ENCODE measurements around the gene DSC1.
"Not testable (repeated sequence)": the region's sequence is repeated elsewhere in the genome, so short reads cannot be mapped to it uniquely, and the experiment has no call there.

The DSC1 gene, protein sequence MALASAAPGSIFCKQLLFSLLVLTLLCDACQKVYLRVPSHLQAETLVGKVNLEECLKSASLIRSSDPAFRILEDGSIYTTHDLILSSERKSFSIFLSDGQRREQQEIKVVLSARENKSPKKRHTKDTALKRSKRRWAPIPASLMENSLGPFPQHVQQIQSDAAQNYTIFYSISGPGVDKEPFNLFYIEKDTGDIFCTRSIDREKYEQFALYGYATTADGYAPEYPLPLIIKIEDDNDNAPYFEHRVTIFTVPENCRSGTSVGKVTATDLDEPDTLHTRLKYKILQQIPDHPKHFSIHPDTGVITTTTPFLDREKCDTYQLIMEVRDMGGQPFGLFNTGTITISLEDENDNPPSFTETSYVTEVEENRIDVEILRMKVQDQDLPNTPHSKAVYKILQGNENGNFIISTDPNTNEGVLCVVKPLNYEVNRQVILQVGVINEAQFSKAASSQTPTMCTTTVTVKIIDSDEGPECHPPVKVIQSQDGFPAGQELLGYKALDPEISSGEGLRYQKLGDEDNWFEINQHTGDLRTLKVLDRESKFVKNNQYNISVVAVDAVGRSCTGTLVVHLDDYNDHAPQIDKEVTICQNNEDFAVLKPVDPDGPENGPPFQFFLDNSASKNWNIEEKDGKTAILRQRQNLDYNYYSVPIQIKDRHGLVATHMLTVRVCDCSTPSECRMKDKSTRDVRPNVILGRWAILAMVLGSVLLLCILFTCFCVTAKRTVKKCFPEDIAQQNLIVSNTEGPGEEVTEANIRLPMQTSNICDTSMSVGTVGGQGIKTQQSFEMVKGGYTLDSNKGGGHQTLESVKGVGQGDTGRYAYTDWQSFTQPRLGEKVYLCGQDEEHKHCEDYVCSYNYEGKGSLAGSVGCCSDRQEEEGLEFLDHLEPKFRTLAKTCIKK

DNA sequence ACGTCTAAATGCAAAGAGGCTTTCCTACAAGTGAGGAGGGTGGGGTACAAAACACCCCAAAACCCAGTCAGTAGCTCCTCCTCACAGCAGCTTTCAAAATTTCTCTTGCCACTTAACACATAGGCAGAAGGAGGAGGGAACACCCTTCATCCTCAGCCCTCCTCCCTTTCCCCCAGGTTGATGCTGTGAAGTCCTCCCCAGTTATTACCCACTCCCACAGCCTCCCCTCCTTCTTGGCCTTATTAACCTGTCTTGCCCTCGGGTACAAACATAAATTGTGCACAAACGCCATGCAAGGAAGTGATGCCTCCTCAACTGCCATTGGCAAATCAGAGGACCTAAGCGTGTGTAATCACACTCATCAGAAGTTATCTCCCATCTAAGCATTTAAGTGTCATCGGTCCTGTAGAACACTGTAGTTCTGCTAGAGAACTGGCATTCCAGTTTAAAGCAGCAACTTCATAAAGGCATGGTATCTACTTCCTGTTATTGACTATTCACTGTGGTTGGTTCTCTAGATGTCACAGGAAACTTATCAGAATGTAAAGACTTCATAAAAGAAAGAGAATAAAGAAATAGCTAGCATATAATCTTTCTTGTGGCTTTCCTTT lies at the start of gene DSC1:
TSS of gene DSC1 (minus strand) at position 32 of the 611 bp plus-strand sequence. CDS start 262 bp downstream, outside the sequence.
- no peak for DNase-seq

DNA sequence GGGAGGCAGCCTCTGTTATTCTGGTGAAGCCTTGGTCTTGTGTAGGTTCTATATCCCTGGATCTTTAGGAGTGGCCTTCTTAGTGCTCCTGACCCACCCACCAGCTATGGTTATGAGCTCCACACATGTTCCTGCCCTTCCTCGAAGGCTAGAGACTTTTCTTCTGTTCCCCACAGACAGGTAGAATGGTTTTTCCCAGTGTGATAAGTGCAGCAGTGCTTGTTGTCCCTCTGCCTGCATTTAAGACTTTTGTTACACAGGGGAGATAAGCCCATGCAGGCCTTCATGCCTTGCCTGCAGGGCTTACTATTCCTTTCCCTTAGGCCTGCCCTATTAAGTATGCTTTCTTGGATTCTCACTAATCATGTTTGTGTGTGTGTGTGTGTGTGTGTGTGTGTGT lies 48.4 kb upstream of the DSC1 start:
- no peak for DNase-seq

DNA sequence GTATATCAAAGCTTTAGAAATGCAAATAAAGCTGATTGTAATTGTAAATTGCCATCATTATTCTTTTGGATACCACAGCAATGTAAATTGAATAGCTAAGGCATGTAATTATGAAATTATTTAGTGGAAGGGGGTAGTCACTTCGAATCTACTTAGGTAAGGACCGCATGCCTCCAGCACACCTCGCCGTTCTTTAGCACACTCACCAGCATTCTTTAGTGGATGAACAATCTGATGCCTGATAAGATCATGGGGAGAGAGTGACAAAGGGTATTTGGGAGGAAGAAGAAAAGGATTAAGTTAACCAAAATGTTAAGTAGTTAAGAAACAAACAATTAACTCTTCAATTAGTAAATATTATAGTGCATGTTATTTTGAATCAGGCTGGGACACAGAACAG lies 46.4 kb upstream of the DSC1 start:
- no peak for DNase-seq

DNA sequence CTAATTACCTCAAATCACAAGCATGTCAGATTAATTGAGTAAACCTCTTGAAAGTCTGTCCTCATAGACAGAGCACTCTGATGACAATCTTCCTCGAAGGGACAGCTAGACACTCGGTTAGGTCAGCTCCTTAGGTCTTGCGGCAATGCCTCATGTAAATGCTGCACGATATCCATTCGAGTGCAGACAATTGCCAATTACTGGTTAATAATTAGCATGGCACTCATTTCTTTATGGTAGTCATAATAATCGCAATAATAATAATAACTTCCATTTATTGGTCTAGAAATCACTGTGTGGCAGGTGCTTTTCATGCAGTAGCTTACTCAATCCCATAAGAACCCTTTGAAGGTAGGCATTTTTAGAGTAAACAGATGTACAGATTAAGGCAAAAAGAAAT lies 44.7 kb upstream of the DSC1 start:
- DNase-seq, result no peak

DNA sequence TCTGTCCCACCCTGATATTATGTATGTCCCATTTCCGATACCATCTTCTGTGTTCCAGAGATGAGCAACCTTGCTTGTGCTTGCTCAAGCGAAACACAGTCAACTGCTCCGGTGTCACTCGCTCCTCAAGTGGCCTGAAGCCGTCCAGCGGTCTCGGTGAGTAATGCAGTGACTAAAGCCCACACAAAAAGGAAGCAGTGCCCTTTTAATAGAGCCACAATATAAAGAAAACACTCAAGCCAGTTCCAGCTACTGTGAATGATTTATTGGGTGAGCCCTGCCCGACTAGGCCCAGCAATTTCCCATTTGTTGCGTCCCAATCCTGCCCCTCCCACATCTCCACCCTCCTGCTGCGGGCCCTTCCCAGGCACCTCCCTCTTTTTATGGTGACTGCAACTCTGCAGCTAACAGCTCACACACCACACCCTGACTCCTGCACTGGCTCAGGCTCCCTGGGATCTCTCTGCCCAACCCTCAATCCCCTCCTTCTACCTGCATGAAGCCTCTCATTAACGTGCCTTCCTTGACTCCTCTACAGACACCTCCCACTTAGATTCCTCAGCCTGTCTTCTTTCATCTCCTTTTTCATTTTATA lies 44.2 kb upstream of the DSC1 start:
- DNase-seq, result no peak

DNA sequence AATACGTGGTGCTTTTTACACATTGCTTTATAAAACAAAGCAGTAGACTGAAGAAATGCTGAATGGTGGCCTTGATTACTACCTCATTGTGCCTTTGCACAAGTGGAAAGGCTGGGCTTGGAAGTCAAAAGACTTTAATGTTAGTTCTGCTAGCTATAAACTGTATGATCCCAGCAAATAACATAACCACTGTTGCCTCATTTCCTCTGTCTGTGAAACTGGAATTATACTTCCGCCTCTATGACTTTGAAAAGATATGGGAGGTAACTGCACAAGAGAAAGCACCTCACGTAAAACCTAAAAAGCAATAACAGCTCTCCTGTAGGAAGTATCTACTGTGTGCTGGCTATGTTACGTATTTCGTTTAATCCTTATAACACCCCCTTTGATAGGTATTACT lies 43.4 kb upstream of the DSC1 start:
- DNase-seq, result no peak

DNA sequence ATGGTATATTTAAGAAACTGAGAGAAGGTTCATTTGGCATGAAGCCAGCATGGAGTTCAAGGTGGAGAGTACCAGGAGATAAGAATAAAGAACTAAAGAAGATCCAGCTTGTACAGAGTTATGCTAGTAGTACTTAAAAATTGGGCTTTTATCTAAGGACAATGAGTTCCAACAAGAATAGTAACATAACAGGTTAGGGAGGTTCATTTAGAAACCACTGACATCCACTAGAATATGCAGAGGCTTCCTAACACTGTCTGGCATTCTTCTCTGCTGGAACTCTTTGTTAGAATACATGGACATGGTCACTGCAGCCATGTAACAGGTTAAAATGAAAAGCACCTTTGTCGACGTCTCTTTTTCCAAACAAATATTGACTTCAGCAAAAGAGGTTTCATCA lies 42.6 kb upstream of the DSC1 start:
- DNase-seq, result no peak

DNA sequence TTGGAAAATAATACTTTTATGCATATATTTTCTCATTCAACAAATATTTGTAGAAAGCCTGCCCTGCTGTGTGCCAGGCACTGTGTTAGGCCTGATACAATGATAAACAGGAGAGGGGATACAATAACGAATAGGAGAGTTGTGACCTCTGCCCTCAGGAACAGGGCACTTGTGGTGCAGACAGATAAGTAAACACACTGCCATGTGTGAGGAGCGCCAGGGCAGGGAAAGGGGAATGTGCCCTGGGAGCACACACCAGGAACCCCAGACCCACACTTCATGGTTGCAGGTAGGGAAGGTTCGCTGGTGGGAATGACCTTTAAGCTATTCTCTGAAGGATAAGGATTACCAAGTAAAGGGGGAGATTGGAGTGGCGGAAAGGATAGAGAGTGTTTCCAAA lies 42.2 kb upstream of the DSC1 start:
- no peak for DNase-seq

DNA sequence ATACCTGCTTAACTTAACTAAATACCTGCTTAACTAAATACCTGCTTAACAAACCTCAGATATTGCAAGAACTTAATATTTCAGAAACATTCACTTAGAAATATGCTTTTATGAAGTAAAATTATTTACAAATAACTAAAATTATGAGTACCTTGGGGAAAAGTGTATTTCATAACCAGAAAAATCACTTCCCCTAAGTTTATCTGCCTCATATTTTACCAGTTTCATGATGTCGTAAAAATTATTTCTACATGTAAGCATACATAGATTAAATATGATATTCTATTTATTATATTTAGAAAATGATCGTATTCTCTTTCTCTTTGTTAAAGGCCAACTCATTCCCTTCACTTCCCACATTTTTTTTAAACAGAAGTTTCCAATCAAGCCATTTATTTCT lies 41.5 kb upstream of the DSC1 start:
- no peak for DNase-seq

DNA sequence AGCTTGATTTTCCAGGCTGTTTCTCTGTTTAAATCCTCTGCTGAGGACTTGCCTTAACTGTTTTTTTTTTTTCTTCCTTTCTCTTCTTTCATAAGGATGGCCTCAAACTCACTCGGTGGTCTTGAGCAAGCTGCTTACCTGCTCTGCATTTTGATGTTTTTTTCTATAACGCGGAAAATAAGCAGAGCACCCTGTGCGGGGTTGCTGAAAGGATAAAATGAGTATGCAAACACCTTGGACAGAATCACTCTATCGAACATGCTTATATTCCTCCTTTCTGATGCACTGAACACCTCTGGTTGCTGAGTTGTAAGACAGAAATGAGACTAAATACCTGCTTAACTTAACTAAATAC lies 41.1 kb upstream of the DSC1 start:
- DNase-seq, result no peak

DNA sequence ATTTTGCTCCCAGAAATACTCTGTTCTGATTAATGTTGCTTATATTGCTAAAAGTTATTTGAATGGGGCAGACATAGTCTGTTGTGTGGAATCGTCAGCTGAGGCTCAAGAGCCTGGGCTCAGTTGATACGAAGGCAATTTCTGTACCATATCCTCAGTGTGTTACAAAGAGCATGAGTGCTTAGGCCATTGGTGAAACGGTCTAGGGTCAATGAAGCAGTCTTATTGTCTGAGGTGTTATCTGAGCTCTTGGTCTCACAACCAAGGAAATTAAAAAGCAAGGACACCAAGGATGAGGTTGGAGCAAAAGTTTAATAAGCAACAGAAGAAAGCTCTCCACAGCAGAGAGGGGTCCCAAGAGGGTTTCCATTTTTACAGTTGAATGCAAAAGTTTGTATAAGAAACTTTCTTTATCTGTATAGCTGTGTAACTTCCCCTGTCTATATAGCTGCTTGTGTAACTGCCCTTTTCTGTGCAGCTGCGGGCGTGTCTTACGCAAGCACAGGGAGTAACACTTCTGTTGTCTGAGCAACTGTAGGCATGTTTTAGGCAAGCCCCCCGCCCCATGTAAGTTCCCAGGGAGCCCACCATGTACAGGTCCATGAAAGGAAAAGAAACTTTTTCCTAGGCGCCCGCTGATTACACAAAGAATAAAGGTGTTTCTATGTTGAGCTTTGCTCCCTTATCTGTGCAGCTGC lies 40.6 kb upstream of the DSC1 start:
- no peak for DNase-seq

DNA sequence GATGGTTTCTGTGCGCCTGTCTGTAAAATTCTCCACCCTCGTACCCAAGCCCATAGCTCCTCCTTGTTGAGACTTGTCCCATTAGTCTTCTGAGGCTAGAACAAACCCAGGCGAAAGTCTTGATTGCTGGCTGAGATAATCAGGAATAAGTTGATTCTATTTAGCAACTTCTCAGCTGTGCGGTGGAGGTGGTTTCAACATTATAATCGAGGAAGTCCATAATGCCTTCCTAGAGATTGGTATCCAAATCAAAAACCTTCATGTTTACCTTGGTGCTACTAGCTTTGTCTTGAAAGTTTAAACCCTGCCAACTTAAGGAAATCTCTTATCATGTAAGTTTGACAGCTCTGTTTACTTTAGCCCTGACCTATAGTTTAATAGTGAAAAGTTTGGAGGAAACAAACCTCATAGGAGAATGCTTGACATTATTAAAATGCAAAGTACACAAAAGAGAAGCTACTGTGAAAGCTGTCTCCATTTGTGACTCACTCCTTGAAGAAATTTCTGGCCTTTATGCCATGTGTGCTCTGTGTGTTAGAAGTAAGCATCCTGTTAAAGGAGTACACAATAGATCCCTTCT lies 36.6 kb upstream of the DSC1 start:
- DNase-seq, result no peak

DNA sequence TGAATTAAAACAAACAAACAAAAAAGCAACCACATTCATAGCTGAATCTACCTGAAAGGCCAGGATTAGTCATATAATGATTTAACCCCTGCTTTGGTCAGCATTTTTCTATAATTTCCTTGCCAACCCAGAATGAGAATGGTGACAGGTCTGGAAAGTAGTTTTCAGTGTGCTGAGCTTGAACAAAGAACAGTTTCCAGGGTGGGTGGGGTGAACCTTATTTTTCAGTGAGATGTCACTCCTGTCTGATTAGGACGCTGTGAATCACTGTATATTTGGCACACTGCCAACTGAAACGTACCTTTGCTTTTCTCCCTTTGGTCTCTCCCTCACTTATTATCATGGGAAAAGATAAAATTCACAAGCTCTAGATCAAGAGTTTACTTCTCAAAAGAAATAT lies 35.0 kb upstream of the DSC1 start:
- no peak for DNase-seq

DNA sequence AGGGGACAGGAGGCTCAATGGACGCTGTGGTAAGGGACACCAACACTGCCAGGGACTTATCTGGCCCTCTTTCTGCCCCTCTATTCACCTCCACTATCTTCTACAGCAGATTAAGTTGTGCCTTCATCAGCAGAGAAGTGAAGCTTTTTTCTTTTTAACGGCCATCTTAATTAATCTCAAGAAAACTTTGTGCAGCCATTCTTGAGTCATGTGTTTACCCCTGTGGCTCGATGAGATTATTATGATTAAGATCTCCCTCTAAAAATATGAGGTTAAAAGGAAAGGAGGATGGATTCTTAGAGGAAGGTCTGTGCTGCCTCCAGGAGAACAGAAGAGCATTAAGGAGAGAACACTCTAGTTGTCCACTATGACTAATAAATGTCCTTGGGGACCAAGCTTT lies 32.4 kb upstream of the DSC1 start:
- DNase-seq, result no peak

DNA sequence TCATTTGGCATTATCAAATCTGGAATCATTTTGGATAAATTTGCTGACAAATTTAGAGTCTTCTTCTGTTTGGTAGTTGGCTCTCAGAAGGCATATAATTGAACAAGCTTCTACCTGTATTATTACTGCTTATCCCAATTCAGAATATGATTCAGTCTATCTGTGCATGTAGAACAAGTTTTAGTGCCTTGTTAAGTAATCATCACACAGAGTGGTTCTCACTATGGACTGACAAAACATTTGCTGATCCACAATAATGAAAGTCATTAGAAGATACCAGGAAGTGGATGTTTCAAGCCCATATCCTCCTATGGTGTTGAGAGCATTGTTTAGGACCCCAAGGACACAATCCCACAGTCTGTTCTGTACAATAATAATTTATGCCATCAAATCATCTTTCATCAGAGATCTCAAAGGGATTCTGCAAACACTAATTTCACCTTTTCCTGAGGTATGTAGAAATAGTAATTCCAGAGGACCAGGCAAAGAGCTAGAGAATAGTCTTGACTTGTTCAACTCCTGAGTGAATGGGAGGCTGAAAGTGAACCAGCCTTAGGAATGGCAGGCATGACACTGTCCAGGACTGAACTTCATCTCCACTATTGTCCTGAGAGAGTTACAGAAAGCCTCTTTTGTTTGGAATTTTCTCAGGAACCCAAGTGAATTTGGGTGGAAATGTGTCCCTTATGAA lies 29.6 kb upstream of the DSC1 start:
- no peak for DNase-seq

DNA sequence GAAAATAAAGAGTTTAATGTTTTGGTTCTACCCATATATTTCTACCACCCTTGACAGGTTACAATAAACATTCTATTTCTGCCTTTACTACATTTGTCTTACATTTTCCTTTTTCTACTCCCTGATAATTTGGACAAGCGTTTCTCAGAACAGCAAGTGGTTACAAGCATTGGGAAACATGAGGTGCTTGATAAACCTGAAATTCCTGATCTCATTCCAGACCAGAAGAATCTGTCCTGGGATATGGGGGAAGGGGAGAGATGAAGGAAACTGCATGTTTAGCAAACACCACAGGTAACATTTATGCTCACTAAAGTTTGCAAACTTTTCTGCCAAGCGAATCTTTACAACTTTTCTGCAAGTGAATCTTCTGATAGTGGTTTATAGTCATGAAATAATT lies 28.3 kb upstream of the DSC1 start:
- no peak for DNase-seq

DNA sequence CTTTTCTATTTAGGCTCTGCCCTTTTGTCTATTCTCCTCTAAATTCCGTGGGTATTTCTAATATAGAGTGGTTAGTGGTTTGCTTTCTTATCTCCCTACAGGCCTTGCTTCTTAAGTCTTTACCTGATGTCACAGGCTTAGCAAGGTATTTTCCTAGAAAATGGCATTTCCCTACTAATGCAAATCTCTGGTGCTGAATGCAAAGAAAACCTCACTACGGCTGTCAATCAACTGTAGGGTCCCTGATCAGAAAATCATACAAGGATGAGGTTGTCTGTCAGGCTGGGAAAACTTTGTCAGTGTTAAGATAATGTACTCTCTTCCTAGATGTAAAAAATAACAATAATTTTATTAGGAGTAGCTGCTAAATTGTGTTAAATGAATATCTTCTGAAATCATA lies 27.1 kb upstream of the DSC1 start:
- DNase-seq, result no peak

DNA sequence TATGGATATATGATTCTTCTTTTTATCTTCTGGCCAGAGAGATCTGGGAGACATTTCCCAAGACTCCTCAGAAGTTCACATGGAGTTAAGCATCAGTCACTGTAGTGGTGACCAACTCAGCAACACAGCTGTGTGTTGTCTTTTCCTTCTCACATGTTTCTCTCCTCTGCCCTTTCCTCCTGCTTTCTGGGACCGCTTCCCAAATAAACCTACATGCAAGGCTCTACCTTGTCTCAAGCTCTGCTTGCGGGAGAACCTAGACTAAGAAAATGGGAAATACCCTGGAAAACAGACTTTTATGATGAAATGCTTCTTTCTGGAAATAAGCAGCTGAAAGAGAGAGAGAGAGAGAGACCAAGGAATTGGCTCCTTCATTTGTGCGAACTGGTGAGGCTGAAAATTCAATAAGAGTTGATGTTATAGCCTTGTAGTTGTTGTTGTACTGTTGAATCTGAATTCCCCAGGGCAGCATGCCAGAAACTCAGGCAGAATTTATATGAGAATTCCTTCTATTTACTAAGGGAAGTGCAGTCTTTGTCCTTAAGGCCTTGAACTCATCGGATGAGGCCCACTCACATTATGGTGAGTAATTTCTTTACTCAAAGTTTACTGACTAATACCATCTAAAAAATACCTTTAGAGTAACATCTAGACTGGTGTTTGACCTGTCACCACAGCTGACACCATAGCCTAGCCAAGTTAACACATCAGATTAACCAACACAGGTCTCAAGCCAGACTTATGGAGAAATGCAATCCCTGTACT lies 22.7 kb upstream of the DSC1 start:
- no peak for DNase-seq

DNA sequence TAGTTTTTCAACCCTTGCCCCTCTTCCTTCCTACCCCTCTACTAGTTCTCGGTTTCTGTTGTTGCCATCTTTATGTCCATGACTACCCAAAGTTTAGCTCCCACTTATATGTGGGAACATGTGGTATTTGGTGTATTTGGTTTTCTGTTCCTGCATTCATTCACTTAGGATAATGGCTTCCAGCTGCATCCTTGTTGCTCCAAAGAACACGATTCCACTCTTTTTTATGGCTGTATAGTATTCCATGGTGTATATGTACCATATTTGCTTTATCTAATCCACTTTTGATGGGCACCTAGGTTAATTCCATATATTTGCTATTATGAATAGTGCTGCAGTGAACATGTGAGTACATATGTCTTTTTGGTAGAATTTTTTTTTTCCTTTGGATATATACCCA lies 20.6 kb upstream of the DSC1 start:
- no peak for DNase-seq

DNA sequence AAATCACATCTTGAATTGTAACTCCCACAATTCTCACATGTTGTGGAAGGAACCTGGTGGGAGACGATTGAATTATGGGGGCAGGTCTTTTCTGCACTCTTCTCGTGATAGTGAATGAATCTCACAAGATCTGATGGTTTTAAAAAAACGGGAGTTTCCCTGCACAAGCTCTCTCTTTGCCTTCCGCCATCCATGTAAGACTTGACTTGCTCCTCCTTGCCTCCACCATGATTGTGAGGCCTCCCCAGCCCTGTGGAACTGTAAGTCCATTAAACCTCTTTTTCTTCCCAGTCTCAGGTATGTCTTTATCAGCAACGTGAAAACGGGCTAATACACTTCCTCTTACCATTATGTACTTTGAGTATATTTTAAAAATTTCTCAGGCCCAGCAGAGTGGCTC lies 14.7 kb upstream of the DSC1 start:
- DNase-seq, result not testable (repeated sequence)

DNA sequence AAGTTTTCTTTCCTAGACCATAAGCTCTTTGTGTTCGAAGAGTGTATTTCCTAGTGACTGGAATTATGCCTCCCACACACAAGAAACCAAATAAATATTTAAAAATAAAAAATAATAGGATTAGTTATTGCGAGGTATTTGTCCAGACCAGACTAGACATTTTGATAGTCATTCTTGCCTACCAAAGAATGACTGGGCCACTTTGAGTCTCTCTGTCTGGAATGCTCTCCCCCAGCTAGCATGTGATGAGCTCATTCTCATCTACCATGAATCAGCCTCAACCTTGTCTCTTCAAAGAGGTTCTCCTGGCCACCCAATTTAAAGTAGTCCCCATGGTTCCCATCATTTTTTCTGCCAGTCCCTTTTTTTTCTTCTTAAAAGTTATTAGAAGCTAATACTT lies 13.9 kb upstream of the DSC1 start:
- no peak for DNase-seq
